HepG2 (cell line): ENCODE data around the gene FMNL2. TPM values are rescaled to one million over a fixed set of nuclear protein-coding genes. Genes with fewer than 3 reads are reported as not detected.

Experiments used
- ATAC-seq: fragments of 200-7000 bp; cut with Tn5 transposase; 3 replicates; pipeline ENCODE4 v1.9.1; 2020; ENCODE audit warnings: mild to moderate bottlenecking, moderate library complexity
- BruUV-seq: library from RNA; stranded (reverse); fragments of 400-500 nt; replicated peaks from 2 replicates; lab custom pipeline; 2021; lab: Mats Ljungman, UMichigan
- CTCF ChIA-PET: fragments of 300-600 bp; formaldehyde crosslinking; extraction: SDS; loops from one replicate; lab custom pipeline; 2021; ENCODE audit warnings: low total read pairs, inconsistent platforms, low intra/inter-chr PET ratio; lab: Yijun Ruan, JAX
- POLR2A ChIA-PET: fragments of 350-600 bp; sonication (Branson Sonifier 250); formaldehyde crosslinking; loops from one replicate; lab custom pipeline; 2020; ENCODE audit warnings: antibody characterized with exemption, inconsistent platforms; lab: Yijun Ruan, JAX
- DNase-seq: peaks from one replicate; pipeline ENCODE4 v3.0.0-alpha.2; 2015; ENCODE audit warnings: low spot score
- FAIRE-seq: peaks from 3 replicates; lab custom pipeline; 2011; peaks lifted over from hg19 to GRCh38; lab: Jason Lieb, UNC
- H2AFZ ChIP-seq: one replicate; pipeline ENCODE4 v1.6.1; 2011; ENCODE audit warnings: low read length, inconsistent platforms
- H3K27ac ChIP-seq: fragments of 300-600 bp; 3 replicates; pipeline ENCODE4 v1.8.0; 2011; ENCODE audit warnings: mixed run types, mild to moderate bottlenecking, mixed read lengths, low read length, inconsistent platforms; ENCODE audit not compliant: insufficient read depth; ENCODE audit errors: extremely low read length
- H3K27me3 ChIP-seq, 2 experiments: fragments of 200-600 bp in 1 of 2; 2 replicates in 1 of 2; 3 replicates in 1 of 2; pipeline versions ENCODE4 v1.6.0 to v1.8.0; 2011; ENCODE audit warnings: low read length in 2 of 2, mild to moderate bottlenecking in 2 of 2, moderate library complexity in 2 of 2, inconsistent platforms in 1 of 2; ENCODE audit not compliant: insufficient read depth in 2 of 2, control insufficient read depth in 1 of 2
- H3K36me3 ChIP-seq, 2 experiments: fragments of 200-600 bp in 1 of 2; replicated peaks in 1 of 2; 2 replicates in 1 of 2; 3 replicates in 1 of 2; pipeline versions ENCODE4 v1.5.1 to v1.8.0; 2011; ENCODE audit warnings: low read length in 2 of 2, inconsistent platforms in 1 of 2; ENCODE audit not compliant: insufficient read depth in 2 of 2, control insufficient read depth in 1 of 2
- H3K4me1 ChIP-seq: 2 replicates; pipeline ENCODE4 v1.5.1; 2012; ENCODE audit warnings: low read length, inconsistent platforms; ENCODE audit not compliant: insufficient read depth
- H3K4me2 ChIP-seq: 2 replicates; pipeline ENCODE4 v1.6.0; 2011; ENCODE audit warnings: low read depth, low read length, inconsistent platforms
- H3K4me3 ChIP-seq, 3 experiments: fragments of 200-600 bp in 1 of 3; sonication (generic), shearing (Covaris generic) in 1 of 3; replicated peaks in 1 of 3; 2 replicates each; pipeline ENCODE4 v1.5.1; 2011 to 2016; ENCODE audit warnings: low read length in 3 of 3, inconsistent platforms in 2 of 3, low read depth in 2 of 3, mild to moderate bottlenecking in 2 of 3, control low read depth in 1 of 3, mixed read lengths in 1 of 3; ENCODE audit not compliant: insufficient read depth in 1 of 3
- H3K79me2 ChIP-seq: one replicate; pipeline ENCODE4 v1.6.1; 2011; ENCODE audit warnings: low read length, inconsistent platforms; ENCODE audit not compliant: insufficient read depth
- H3K9ac ChIP-seq: 2 replicates; pipeline ENCODE4 v1.6.0; 2011; ENCODE audit warnings: mild to moderate bottlenecking, low read depth, low read length, inconsistent platforms; ENCODE audit not compliant: insufficient read depth
- H3K9me3 ChIP-seq: 2 replicates; pipeline ENCODE4 v1.5.1; 2012; ENCODE audit warnings: mild to moderate bottlenecking, low read length
- H4K20me1 ChIP-seq: 2 replicates; pipeline ENCODE4 v1.6.0; 2011; ENCODE audit warnings: inconsistent platforms, mild to moderate bottlenecking, low read length, moderate library complexity; ENCODE audit not compliant: insufficient read depth
- ARNT ChIP-seq: fragments of 450-650 bp; IDR thresholded peaks from 2 replicates; pipeline ENCODE4 v1.6.1; 2017
- CBFB ChIP-seq: sonication (generic); formaldehyde crosslinking; IDR thresholded peaks from 2 replicates; pipeline ENCODE4 v1.4.0; 2020; ENCODE audit warnings: missing genetic modification reagents
- CBX1 ChIP-seq: IDR thresholded peaks from one replicate; pipeline ENCODE4 v1.6.1; 2016; ENCODE audit warnings: antibody characterized with exemption, low read depth
- HOXA5 ChIP-seq: sonication (generic); formaldehyde crosslinking; IDR thresholded peaks from 2 replicates; pipeline ENCODE4 v1.4.0; 2020; ENCODE audit warnings: missing genetic modification reagents
- MIXL1 ChIP-seq: IDR thresholded peaks from 2 replicates; pipeline ENCODE4 v1.6.1; 2016
- MTF2 ChIP-seq: sonication (generic); formaldehyde crosslinking; IDR thresholded peaks from 2 replicates; pipeline ENCODE4 v1.5.0; 2020; ENCODE audit warnings: missing genetic modification reagents, borderline replicate concordance
- NCOA5 ChIP-seq: sonication (generic); formaldehyde crosslinking; IDR thresholded peaks from 2 replicates; pipeline ENCODE4 v1.4.0; 2020; ENCODE audit warnings: missing genetic modification reagents
- PCBP2 ChIP-seq: fragments of 200-400 bp; formaldehyde crosslinking; optimal IDR thresholded peaks from 2 replicates; pipeline ENCODE3; 2018; ENCODE audit warnings: low read length, low read depth; ENCODE audit not compliant: poor library complexity, severe bottlenecking
- PPARG ChIP-seq: conservative IDR thresholded peaks from 2 replicates; pipeline ENCODE4 v1.6.1; 2016; ENCODE audit warnings: missing biosample characterization, missing genetic modification reagents
- RXRA ChIP-seq: sonication (generic); formaldehyde crosslinking; IDR thresholded peaks from 2 replicates; pipeline ENCODE4 v1.5.1; 2020; ENCODE audit warnings: missing genetic modification reagents
- ZFP36L1 ChIP-seq: sonication (generic); formaldehyde crosslinking; IDR thresholded peaks from 2 replicates; pipeline ENCODE4 v1.8.0; 2022; ENCODE audit warnings: mild to moderate bottlenecking, missing genetic modification reagents, moderate library complexity
- ZNF20 ChIP-seq: sonication (generic); formaldehyde crosslinking; IDR thresholded peaks from 2 replicates; pipeline ENCODE4 v1.4.0; 2020; ENCODE audit warnings: mild to moderate bottlenecking, moderate library complexity, missing genetic modification reagents
- ZSCAN29 ChIP-seq: sonication (generic); formaldehyde crosslinking; conservative IDR thresholded peaks from 2 replicates; pipeline ENCODE4 v1.4.0; 2020; ENCODE audit warnings: mild to moderate bottlenecking, missing genetic modification reagents
- WGBS: methylation state at CpG from one replicate; pipeline ENCODE4 v1.1.6; 2017; ENCODE audit warnings: low lambda C conversion rate; 5-methylcytosine and 5-hydroxymethylcytosine counted together
- in situ Hi-C: cut with HindIII; loops from 2 replicates; pipeline ENCODE4 v1.10.0; 2017; ENCODE audit warnings: low pct_unique_long_range_greater_than_20kb; ENCODE audit not compliant: extremely low pct_ligation_motif_present
- intact Hi-C: fragments of 100-400 bp; cut with micrococcal nuclease; formaldehyde crosslinking; loops from one replicate; pipeline ENCODE4 v1.10.0; 2022; ENCODE audit not compliant: unreplicated experiment
- polyA plus RNA-seq, 8 experiments: library from polyadenylated mRNA; depleted of rRNA in 3 of 8; stranded (reverse) in 7 of 8; unstranded in 1 of 8; fragments of >200 nt; fragmentation: Illumina TruSeq in 4 of 8; extraction: Trizol in 4 of 8; gene quantifications; 2 replicates each; pipeline versions ENCODE4 v1.2.1 to v1.2.3, GENCODE V29; 2011 to 2016; ENCODE audit warnings: low read depth in 4 of 8, missing spikeins in 1 of 8, mixed read lengths in 1 of 8; ENCODE audit not compliant: insufficient read depth in 1 of 8
- total RNA-seq, 5 experiments: library from RNA; depleted of rRNA; stranded (reverse); fragments of >200 nt; fragmentation: Illumina TruSeq; extraction: Trizol; gene quantifications; 2 replicates each; pipeline ENCODE4 v1.2.3, GENCODE V29; 2016; ENCODE audit warnings: low read depth in 1 of 5
- TF ChIP-seq, protein P1 (sequence below): IDR thresholded peaks from 2 replicates; pipeline ENCODE4 v1.6.1; 2016; ENCODE audit warnings: low read depth
- TF ChIP-seq, protein P2 (sequence below): sonication (generic); formaldehyde crosslinking; IDR thresholded peaks from 2 replicates; pipeline ENCODE4 v1.4.0; 2020; ENCODE audit warnings: low read depth, mild to moderate bottlenecking, missing genetic modification reagents
- TF ChIP-seq, protein P3 (sequence below): sonication (generic); formaldehyde crosslinking; conservative IDR thresholded peaks from 2 replicates; pipeline ENCODE4 v1.8.0; 2022; ENCODE audit warnings: missing genetic modification reagents

The FMNL2 gene
- total and polyA plus RNA-seq, 2 of the 13 experiments (the other 11 are each of a cell fraction or from before 2014, with no cell fraction given), result 66.5 to 67.7 TPM

DNA sequence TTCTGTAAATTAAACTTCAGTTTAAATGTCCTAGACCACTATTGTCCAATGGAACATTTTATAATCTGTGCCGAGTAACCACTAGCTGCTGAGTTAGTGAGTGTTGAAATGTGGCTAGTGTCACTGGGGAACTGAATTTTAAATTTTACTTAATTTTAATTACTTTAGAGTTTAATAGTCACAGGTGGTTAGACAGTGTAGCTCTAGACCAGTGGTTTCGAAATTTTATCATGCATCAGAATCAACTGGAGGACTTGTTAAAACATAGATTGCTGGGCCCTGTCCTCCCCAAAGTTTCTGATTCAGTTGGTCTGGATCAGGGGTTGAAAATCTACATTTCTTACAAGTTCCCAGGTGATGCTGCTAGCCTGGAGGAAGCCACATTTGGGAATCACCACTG is 110.4 kb downstream of the FMNL2 start (continued):
- TF ChIP-seq, protein P1, sequence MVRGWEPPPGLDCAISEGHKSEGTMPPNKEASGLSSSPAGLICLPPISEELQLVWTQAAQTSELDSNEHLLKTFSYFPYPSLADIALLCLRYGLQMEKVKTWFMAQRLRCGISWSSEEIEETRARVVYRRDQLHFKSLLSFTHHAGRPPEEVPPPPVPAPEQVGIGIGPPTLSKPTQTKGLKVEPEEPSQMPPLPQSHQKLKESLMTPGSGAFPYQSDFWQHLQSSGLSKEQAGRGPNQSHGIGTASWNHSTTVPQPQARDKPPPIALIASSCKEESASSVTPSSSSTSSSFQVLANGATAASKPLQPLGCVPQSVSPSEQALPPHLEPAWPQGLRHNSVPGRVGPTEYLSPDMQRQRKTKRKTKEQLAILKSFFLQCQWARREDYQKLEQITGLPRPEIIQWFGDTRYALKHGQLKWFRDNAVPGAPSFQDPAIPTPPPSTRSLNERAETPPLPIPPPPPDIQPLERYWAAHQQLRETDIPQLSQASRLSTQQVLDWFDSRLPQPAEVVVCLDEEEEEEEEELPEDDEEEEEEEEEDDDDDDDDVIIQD (CRISPR knock-in tag), result no peak
- no peak for TF ChIP-seq CBFB (CRISPR knock-in tag)
- no peak for TF ChIP-seq PCBP2
- TF ChIP-seq ZSCAN29 (CRISPR knock-in tag), result no peak
- TF ChIP-seq ZNF20, result no peak
- TF ChIP-seq ZFP36L1 (CRISPR knock-in tag), result no peak

DNA sequence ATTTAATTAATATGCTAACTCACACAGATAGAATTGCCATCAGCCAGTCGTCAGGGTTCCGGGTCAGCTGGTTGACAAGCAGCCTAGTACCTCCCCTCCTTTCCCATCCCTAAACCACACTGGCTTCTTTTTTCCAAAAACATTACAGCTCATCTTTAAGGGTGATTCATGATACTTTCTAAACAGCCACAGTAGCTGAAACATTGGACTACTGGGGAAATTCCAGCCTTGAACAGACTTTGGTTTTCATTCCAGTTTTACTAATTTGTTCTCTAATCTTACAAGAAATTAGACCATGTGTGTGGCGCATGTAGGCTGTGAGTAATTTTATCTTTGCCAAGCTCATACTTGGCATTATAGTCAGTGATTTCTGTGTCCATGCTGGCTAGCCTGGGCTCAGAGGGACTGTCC is 110.8 kb downstream of the FMNL2 start:
- Histone ChIP-seq H3K79me2 (peaks cover 97% of the 10 kb centered on the region), H3K9me3 (no peaks in the 10 kb centered on the region), H3K27me3 (no peaks in the 10 kb centered on the region), H3K36me3 (peaks cover 2 to 3% of the 10 kb centered on the region in 2 experiments; a peak in 1 of 5 replicates), H3K9ac (no peak overlapping the region), H3K4me3 (no peak overlapping the region), H3K27ac (no peak overlapping the region), H2AFZ (no peak overlapping the region), H3K4me2 (no peak overlapping the region), H3K4me1 (peaks cover 59% of the 10 kb centered on the region), H4K20me1 (no peaks in the 10 kb centered on the region; the same call in 1 of the 2 replicates)
- DNase-seq, result no peak
- ChIA-PET CTCF (no interaction called here), POLR2A (interaction anchor here (1.2 kb wide), 1 partner anchor 26 kb away, joined by 4 read pairs; no protein-coding TSS in a partner anchor)
- intact Hi-C loops, result no loop called here
- ATAC-seq, result no peak
- in situ Hi-C loops, result no loop called here
- TF ChIP-seq NCOA5 (CRISPR knock-in tag), result no peak
- TF ChIP-seq, protein P2, sequence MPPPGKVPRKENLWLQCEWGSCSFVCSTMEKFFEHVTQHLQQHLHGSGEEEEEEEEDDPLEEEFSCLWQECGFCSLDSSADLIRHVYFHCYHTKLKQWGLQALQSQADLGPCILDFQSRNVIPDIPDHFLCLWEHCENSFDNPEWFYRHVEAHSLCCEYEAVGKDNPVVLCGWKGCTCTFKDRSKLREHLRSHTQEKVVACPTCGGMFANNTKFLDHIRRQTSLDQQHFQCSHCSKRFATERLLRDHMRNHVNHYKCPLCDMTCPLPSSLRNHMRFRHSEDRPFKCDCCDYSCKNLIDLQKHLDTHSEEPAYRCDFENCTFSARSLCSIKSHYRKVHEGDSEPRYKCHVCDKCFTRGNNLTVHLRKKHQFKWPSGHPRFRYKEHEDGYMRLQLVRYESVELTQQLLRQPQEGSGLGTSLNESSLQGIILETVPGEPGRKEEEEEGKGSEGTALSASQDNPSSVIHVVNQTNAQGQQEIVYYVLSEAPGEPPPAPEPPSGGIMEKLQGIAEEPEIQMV (CRISPR knock-in tag), result no peak
- no peak for TF ChIP-seq MTF2
- TF ChIP-seq HOXA5 (CRISPR knock-in tag), result no peak
- no peak for TF ChIP-seq MIXL1 (CRISPR knock-in tag)
- TF ChIP-seq RXRA (CRISPR knock-in tag), result no peak
- TF ChIP-seq, protein P3, sequence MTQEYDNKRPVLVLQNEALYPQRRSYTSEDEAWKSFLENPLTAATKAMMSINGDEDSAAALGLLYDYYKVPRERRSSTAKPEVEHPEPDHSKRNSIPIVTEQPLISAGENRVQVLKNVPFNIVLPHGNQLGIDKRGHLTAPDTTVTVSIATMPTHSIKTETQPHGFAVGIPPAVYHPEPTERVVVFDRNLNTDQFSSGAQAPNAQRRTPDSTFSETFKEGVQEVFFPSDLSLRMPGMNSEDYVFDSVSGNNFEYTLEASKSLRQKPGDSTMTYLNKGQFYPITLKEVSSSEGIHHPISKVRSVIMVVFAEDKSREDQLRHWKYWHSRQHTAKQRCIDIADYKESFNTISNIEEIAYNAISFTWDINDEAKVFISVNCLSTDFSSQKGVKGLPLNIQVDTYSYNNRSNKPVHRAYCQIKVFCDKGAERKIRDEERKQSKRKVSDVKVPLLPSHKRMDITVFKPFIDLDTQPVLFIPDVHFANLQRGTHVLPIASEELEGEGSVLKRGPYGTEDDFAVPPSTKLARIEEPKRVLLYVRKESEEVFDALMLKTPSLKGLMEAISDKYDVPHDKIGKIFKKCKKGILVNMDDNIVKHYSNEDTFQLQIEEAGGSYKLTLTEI, result no peak
- no peak for TF ChIP-seq PPARG (CRISPR knock-in tag)
- no peak for TF ChIP-seq CBX1
- TF ChIP-seq ARNT, result no peak
- WGBS, result 94% methylated on average over 3 of the region's 3 CpGs
- BruUV-seq, result no TSS peak
- FAIRE-seq, result no peak
